ENCODE measurements around the gene SYNE3.

DNA sequence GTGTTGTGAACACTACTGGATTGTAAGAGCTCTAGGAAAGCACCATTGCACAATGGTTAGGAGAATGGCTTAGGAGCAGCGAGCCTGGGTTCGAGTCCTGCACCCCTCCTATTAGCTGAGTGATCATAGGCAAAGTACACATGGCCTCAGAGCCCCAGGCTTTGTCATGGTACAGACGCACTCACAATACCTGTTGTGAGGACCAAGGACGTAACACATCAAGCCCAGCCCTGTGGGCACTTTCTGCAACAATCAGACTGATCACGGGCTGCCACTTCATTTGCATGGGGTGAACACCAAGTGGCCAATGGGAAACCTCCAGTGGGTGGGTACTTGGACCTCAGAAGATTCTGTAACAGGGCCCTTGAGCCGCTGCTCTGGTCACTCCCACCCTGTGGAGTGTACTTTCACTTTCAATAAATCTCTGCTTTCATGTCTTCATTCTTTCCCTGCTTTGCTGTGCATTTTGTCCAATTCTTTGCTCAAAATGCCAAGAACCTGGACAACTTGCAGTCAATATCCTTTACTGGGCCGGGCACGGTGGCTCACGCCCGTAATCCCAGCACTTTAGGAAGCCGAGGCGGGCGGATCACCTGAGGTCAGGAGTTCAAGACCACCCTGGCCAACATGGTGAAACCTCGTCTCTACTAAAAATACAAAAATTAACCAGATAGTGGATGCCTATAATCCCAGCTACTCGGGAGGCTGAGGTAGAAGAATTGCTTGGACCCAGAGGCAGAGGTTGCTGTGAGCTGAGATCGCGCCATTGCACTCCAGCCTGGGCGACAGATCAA lies 46.6 kb upstream of the SYNE3 start:
- TF ChIP-seq, protein P1, sequence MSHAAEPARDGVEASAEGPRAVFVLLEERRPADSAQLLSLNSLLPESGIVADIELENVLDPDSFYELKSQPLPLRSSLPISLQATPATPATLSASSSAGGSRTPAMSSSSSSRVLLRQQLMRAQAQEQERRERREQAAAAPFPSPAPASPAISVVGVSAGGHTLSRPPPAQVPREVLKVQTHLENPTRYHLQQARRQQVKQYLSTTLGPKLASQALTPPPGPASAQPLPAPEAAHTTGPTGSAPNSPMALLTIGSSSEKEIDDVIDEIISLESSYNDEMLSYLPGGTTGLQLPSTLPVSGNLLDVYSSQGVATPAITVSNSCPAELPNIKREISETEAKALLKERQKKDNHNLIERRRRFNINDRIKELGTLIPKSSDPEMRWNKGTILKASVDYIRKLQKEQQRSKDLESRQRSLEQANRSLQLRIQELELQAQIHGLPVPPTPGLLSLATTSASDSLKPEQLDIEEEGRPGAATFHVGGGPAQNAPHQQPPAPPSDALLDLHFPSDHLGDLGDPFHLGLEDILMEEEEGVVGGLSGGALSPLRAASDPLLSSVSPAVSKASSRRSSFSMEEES (CRISPR knock-in tag; IDR thresholded peaks at IDR 0.05): no peak
- TF ChIP-seq ZZZ3 (IDR thresholded peaks at IDR 0.05) (no peak), CTCF (IDR thresholded peaks at IDR 0.05 in 2 of 3, conservative IDR thresholded peaks at IDR 0.05 in 1 of 3; ENCODE audit: insufficient read depth in 2 of 3, low read depth in 1 of 3, low read length in 3 of 3) (no peak), EP300 (IDR thresholded peaks at IDR 0.05; ENCODE audit: low read length) (no peak), BDP1 (IDR thresholded peaks at IDR 0.05; ENCODE audit: insufficient read depth, insufficient read length) (no peak), MYNN (IDR thresholded peaks at IDR 0.05) (no peak), MYNN (CRISPR knock-in tag; IDR thresholded peaks at IDR 0.05) (no peak), NFE2 (IDR thresholded peaks at IDR 0.05; ENCODE audit: low read depth) (no peak)
- TF ChIP-seq, protein P2, sequence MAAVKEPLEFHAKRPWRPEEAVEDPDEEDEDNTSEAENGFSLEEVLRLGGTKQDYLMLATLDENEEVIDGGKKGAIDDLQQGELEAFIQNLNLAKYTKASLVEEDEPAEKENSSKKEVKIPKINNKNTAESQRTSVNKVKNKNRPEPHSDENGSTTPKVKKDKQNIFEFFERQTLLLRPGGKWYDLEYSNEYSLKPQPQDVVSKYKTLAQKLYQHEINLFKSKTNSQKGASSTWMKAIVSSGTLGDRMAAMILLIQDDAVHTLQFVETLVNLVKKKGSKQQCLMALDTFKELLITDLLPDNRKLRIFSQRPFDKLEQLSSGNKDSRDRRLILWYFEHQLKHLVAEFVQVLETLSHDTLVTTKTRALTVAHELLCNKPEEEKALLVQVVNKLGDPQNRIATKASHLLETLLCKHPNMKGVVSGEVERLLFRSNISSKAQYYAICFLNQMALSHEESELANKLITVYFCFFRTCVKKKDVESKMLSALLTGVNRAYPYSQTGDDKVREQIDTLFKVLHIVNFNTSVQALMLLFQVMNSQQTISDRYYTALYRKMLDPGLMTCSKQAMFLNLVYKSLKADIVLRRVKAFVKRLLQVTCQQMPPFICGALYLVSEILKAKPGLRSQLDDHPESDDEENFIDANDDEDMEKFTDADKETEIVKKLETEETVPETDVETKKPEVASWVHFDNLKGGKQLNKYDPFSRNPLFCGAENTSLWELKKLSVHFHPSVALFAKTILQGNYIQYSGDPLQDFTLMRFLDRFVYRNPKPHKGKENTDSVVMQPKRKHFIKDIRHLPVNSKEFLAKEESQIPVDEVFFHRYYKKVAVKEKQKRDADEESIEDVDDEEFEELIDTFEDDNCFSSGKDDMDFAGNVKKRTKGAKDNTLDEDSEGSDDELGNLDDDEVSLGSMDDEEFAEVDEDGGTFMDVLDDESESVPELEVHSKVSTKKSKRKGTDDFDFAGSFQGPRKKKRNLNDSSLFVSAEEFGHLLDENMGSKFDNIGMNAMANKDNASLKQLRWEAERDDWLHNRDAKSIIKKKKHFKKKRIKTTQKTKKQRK (IDR thresholded peaks at IDR 0.05; ENCODE audit: borderline replicate concordance, low read depth, low read length): no peak
- TF ChIP-seq, protein P3, sequence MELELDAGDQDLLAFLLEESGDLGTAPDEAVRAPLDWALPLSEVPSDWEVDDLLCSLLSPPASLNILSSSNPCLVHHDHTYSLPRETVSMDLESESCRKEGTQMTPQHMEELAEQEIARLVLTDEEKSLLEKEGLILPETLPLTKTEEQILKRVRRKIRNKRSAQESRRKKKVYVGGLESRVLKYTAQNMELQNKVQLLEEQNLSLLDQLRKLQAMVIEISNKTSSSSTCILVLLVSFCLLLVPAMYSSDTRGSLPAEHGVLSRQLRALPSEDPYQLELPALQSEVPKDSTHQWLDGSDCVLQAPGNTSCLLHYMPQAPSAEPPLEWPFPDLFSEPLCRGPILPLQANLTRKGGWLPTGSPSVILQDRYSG (tag; conservative IDR thresholded peaks at IDR 0.05; ENCODE audit: low read depth): no peak
